Cardiac muscle cell (in vitro differentiated cells and primary cell): ENCODE data around the gene GGCT. TPM values are rescaled to one million over a fixed set of nuclear protein-coding genes. Genes with fewer than 3 reads are reported as not detected.

ENCODE experiments used
- DNase-seq, 2 donors: peaks; one replicate each; pipeline versions ENCODE4 v3.0.0 to v3.0.0-alpha.2; 2010 to 2017; ENCODE audit warnings: low read depth in 1 of 2, low spot score in 1 of 2
- H3K27ac ChIP-seq: fragments of 200-600 bp; sonication (generic); 2 replicates; pipeline ENCODE4 v1.5.1; 2016
- H3K27me3 ChIP-seq: fragments of 200-600 bp; sonication (generic); 2 replicates; pipeline ENCODE4 v1.6.0; 2016; ENCODE audit warnings: control low read depth
- H3K36me3 ChIP-seq: fragments of 200-600 bp; sonication (generic); 2 replicates; pipeline ENCODE4 v1.5.1; 2016; ENCODE audit warnings: control low read depth
- H3K4me1 ChIP-seq: fragments of 200-600 bp; sonication (generic); 2 replicates; pipeline ENCODE4 v1.8.1; 2017; ENCODE audit warnings: low read depth, mild to moderate bottlenecking, mixed run types
- H3K4me3 ChIP-seq: fragments of 200-600 bp; sonication (generic); 2 replicates; pipeline ENCODE4 v1.5.1; 2016; ENCODE audit warnings: mild to moderate bottlenecking
- H3K9me3 ChIP-seq: fragments of 200-600 bp; sonication (generic); 2 replicates; pipeline ENCODE4 v1.5.1; 2017; ENCODE audit warnings: low read depth, mild to moderate bottlenecking, control low read depth
- CTCF ChIP-seq: IDR thresholded peaks from 2 replicates; pipeline ENCODE4 v1.5.1; 2012; ENCODE audit warnings: low read depth, mild to moderate bottlenecking, low read length
- polyA plus RNA-seq: library from polyadenylated mRNA; unstranded; fragments of >200 nt; fragmentation: Nextera tagmentation; extraction: Ambion mirVana; gene quantifications from 2 replicates; pipeline ENCODE4 v1.2.1, GENCODE V29; 2016
- total RNA-seq: library from RNA; depleted of rRNA; stranded (reverse); fragments of >200 nt; gene quantifications from 2 replicates; pipeline ENCODE4 v1.2.3, GENCODE V29; 2016

GGCT gene
- total and polyA plus RNA-seq, 2 experiments from 2014 or later: 49.8 to 81.2 TPM

- no peak overlapping the region for H3K4me3 ChIP-seq
- H3K36me3 ChIP-seq: no peaks in the 10 kb centered on the region
- H3K4me1 ChIP-seq: no peaks in the 10 kb centered on the region
- no peak overlapping the region for H3K27ac ChIP-seq
- no peaks in the 10 kb centered on the region for H3K9me3 ChIP-seq
- TF ChIP-seq CTCF: no peak
- H3K27me3 ChIP-seq: no peaks in the 10 kb centered on the region
- no peak for DNase-seq
Observed at GRCh38 chr7:30524545-30524944, 19.9 kb upstream of the GGCT start.

- Histone ChIP-seq H3K9me3 (no peaks in the 10 kb centered on the region), H3K36me3 (no peaks in the 10 kb centered on the region), H3K4me3 (no peak overlapping the region), H3K27ac (no peak overlapping the region), H3K4me1 (no peaks in the 10 kb centered on the region), H3K27me3 (no peaks in the 10 kb centered on the region)
- no peak for DNase-seq
- no peak for TF ChIP-seq CTCF
Observed at GRCh38 chr7:30523466-30523865, 18.8 kb upstream of the GGCT start.

- TF ChIP-seq CTCF: no peak
- no peaks in the 10 kb centered on the region for H3K36me3 ChIP-seq
- no peaks in the 10 kb centered on the region for H3K9me3 ChIP-seq
- H3K27ac ChIP-seq: no peak overlapping the region
- H3K4me1 ChIP-seq: no peaks in the 10 kb centered on the region
- DNase-seq: no peak
- no peak overlapping the region for H3K4me3 ChIP-seq
- no peaks in the 10 kb centered on the region for H3K27me3 ChIP-seq
Observed at GRCh38 chr7:30522159-30522558, 17.5 kb upstream of the GGCT start.

GRCh38 chr7:30521532-30521931 is 16.9 kb upstream of the GGCT start:
- Histone ChIP-seq H3K4me3 (no peak overlapping the region), H3K36me3 (no peaks in the 10 kb centered on the region), H3K27me3 (no peaks in the 10 kb centered on the region), H3K4me1 (no peaks in the 10 kb centered on the region), H3K27ac (no peak overlapping the region), H3K9me3 (no peaks in the 10 kb centered on the region)
- no peak for TF ChIP-seq CTCF
- peak in 1 of 2 donors; percentile 80 for DNase-seq

GRCh38 chr7:30519122-30519521 is 14.5 kb upstream of the GGCT start:
- TF ChIP-seq CTCF: no peak
- Histone ChIP-seq H3K27ac (no peak overlapping the region), H3K4me3 (no peak overlapping the region), H3K9me3 (no peaks in the 10 kb centered on the region), H3K36me3 (no peaks in the 10 kb centered on the region), H3K27me3 (no peaks in the 10 kb centered on the region), H3K4me1 (no peaks in the 10 kb centered on the region)
- DNase-seq: no peak

- no peak overlapping the region for H3K27ac ChIP-seq
- no peak overlapping the region for H3K4me3 ChIP-seq
- no peak for DNase-seq
- H3K9me3 ChIP-seq: no peaks in the 10 kb centered on the region
- peaks cover 7% of the 10 kb centered on the region for H3K4me1 ChIP-seq
- H3K36me3 ChIP-seq: no peaks in the 10 kb centered on the region
- TF ChIP-seq CTCF: no peak
- H3K27me3 ChIP-seq: no peaks in the 10 kb centered on the region
Observed at GRCh38 chr7:30515761-30516160, 11.1 kb upstream of the GGCT start.
